ENCODE results near the gene IDE.
"Not testable (repeated sequence)": the region's sequence is repeated elsewhere in the genome, so short reads cannot be mapped to it uniquely, and the experiment has no call there.

The IDE gene

DNA sequence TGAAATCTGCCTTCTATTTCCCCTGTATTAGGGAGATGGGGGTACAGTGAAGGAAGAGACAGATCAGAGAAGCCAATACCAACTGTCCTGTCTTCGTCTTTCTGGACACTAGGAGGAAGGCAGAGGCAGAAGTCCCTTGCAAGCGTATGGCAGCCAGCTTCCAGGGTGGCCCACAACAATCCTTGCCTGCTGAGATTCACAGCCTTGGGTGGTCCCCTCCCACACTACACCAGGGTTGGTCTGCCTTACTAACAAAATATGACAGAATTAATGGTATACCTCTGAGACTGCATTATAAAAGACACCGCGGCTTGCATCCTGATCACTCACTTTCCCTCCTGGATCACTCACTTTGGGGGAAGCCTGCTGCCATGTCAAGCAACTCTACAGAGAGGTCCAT, 90.4 kb downstream of the IDE start:
- no peak for DNase-seq

- DNase-seq: no peak
These were observed 93.5 kb downstream of the IDE start for GRCh38 chr10:92480413-92480812.

GRCh38 chr10:92479547-92479946, 94.3 kb downstream of the IDE start:
- DNase-seq: no peak

- DNase-seq: no peak
These were observed 95.4 kb downstream of the IDE start for GRCh38 chr10:92478536-92478935.

- no peak for DNase-seq
These were observed 98.5 kb downstream of the IDE start for GRCh38 chr10:92475357-92475868.

DNA sequence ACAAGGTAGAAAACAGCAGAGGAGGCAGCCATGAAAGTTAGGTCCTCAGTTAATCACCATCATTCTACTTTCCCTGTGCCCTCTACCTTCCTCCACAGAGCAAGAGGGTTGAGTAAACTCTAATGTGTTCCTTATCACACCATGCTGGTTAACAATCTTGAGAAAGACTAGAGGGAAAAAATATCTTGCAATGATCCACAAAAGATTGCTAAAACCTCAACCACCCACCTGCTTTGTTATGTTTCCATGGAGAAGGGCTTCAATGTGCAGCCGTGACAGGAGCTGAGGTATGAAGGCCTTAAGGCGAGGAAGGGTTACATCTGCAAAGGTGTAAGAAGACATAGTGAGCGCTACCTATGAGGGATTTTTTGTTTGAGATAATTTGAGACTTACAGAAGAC, 103.9 kb downstream of the IDE start:
- no peak for DNase-seq

- DNase-seq: no peak
These were observed 109.5 kb downstream of the IDE start for GRCh38 chr10:92464364-92464763.

DNA sequence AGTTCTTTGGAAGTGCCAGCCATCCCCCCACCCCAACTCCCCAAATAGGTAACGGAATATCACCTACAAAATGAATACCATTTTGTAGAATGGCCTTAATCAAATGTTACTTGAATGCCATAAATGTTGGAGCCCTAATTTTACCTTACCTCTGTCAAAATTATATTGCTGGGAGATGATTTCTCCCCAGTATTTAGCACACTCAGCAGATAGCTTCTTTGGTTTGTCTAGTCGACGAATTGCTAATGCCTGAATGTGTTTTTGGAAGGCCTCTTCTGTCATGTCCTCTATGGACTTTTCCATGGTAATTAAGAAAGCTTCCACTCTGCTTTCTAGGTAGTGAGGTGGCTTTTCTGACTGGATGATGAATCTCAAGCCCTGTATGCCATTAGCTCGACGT, 110.3 kb downstream of the IDE start:
- DNase-seq: no peak

- DNase-seq: not testable (repeated sequence)
These were observed 118.9 kb downstream of the IDE start for GRCh38 chr10:92454955-92455354.

DNA sequence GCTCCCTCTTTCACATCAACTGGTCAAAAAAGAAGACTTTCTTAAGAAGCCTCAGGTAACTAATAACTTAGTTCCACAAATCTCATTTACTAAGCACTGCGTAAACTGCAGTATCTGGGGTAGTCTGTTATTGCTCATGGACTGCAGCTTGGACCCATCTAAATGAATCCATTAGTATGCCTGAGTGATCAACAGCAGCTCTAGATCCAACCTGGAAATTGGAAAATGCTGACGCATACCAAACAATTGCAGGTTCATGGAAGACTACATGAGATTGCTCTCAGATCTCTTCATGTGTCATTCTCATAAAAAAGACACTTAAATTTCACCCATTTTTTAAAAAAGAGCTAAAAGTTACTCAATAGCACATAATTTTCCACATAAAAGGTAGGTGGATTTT, 121.6 kb downstream of the IDE start:
- no peak for DNase-seq

GRCh38 chr10:92451431-92451830, 122.5 kb downstream of the IDE start:
- DNase-seq: no peak

DNA sequence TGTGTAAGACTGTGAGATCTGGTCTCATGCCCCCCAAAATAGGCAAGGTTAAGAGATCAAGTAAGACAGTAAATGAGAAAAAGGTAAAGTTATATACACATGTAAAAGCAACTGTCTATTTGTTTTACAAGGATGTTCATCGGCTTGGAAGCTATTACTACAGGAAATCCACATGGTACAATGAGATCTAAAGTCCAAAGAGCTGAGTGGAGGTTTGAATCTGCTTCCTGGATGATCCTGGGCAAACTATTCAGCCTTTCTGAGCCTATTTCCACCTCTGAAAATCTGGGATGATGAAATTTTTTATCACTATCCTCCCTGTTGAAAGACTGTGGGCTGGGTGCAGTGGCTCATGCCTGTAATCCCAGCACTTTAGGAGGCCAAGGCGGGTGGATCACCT, 123.0 kb downstream of the IDE start:
- no peak for DNase-seq

DNA sequence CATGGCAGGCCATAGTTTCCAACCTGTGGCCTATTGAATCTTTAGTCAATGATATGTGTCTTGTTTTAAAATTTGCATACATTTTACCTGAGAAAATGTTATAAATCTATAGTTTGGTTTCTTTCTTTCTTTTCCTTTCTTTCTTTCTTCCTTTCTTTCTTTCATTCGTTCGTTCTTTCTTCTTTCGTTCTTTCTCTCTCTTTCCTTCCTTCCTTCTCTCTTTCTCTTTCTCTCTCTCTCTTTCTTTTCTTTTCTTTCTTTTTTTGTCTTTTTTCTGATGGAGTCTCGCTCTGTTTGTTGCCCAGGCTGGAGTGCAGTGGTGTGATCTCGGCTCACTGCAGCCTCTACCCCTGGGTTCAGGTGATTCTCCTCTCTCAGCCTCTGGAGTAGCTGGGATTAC, 133.3 kb downstream of the IDE start:
- DNase-seq: no peak

DNA sequence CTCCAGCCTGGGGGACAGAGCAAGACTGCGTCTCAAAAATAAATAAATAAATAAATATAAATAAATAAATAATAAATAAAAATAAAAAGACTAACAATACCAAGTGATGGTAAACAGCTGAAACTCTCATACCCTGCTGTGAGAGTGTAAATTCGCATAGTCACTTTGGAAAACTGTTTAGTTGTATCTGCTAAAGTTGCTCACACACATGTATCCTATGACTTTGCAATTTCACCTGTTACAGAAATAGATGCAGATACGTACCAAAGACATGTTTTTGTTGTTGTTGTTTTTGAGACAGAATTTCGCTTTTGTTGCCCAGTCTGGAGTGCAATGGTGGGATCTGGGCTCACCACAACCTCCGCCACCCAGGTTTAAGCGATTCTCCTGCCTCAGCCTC, 135.7 kb downstream of the IDE start:
- no peak for DNase-seq

DNA sequence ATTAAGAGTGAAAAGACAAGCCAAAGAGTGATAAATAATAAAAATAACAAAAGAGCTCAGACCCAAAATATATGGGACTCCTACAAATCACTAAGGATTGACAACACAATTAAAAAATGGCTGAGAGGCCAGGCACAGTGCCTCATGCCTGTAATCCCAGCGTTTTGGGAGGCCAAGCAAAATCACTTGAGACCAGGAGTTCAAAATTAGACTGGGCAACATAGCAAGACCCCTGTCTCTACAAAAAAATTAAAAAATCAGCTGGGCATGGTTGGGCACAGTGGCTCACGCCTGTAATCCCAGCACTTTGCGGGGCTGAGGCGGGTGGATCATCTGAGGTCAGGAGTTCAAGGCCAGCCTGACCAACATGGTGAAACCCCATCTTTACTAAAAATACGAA, 137.3 kb downstream of the IDE start:
- DNase-seq: no peak

GRCh38 chr10:92436065-92436464, 137.8 kb downstream of the IDE start:
- not testable (repeated sequence) for DNase-seq

DNA sequence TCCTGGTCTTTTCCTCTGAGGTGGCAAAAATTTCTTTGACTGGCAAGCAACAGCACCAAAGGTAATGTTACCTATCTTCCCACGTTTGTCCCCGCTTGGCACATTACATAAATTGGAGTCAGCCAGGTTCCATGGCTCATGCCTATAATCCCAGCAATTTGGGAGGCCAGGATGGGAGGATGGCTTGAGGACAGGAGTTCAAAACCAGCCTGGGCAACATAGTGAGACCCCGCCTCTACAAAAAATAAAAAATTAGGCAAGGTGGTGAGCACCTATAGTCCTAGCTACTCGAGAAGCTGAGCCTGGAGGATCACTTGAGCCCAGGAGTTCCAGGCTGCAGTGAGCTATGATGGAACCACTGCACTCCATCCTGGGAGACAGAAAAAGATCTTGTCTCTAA, 139.5 kb downstream of the IDE start:
- no peak for DNase-seq

DNA sequence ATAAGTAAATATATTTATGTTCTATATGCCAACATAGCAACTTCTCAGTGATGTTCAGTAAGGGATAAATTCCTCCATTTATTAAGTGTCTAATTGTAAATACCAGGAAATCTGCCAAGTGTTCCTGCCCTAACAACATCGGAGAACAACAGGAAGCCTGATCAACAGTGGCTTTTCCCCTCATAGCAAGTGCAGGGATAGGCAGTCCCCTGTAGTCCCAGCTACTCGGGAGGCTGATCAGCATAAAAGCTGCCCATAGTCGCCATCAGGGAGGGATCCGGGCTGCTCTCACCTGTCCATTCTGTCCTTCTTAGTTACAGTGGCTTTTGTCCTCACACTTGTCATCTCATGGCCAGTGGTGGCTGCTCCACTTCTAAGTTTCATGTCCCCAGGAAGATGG, 141.3 kb downstream of the IDE start:
- no peak for DNase-seq

- no peak for DNase-seq
These were observed 143.8 kb downstream of the IDE start for GRCh38 chr10:92430103-92430502.

GRCh38 chr10:92421550-92421949, 152.3 kb downstream of the IDE start:
- DNase-seq: no peak

GRCh38 chr10:92420546-92421275, 153.2 kb downstream of the IDE start:
- no peak for DNase-seq

- no peak for DNase-seq
These were observed 153.9 kb downstream of the IDE start for GRCh38 chr10:92419740-92420545.

DNA sequence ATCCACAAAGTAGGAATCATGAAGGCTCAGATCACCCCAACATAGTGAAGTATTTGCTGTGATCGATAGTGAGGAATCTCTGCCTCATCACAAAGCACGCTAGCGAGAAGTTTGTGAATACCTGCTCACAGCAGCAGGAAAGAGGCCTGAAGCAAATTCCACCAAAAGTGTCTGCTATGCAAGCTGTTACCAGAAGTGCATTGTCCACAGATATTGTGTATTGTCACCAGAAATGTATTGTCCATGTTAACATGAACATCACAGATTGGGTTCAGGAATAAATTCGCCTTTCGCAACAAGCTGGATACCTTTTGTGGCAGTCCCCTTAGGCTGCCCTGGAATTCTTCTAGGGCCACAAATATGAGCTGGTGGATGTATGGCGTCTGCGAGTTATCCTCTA, 155.0 kb downstream of the IDE start:
- DNase-seq: no peak

DNA sequence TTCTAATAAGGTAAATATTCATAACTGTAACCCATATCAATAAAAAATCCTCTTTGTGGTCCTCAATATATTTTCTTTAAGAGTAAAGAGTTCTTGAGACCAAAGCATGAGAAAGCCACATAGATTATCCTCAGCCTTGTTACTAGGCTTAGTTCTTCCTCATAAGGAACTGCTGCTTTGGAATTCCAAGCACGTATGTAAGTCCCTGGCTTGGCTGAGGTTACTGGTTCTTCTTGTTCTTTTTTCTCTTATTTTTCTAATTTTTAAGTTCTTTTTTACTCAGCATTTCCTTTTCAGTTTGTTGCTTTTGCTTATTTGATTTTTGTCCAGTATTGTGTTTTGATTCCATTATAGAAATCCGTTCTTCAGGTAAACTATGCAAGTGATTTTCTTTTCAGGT, 155.7 kb downstream of the IDE start:
- DNase-seq: no peak

All from activated CD4-positive, alpha-beta T cell treated with anti-CD3 and anti-CD28 coated beads, Interleukin-2, amount 50 U/mL, for 4 hours (primary cell).